T-helper 2 cell (primary cell): ENCODE measurements around the gene MMRN1.
A peak's percentile ranks its signal among the peaks of the same experiment; 100 is the strongest.

Experiments
- DNase-seq, 5 experiments: peaks; one replicate each; pipeline versions ENCODE4 v3.0.0 to v3.0.0-alpha.2; 2012 to 2022
- total RNA-seq, 2 donors: gene quantifications; one replicate each; lab custom pipeline; 2026; lab: John Stamatoyannopoulos, UW

Gene MMRN1
- total RNA-seq = 0.62 to 1.7 reads per million in 2 donors

GRCh38 chr4:89894649-89895550 lies at the start of gene MMRN1:
TSS of gene MMRN1 (plus strand) at chr4:89894854. CDS start at chr4:89894972, 118 bp downstream.
- peak in 1 of 5 experiments; percentile 48 for DNase-seq

- no peak for DNase-seq
These were observed 46.9 kb upstream of the MMRN1 start for GRCh38 chr4:89847571-89848325.

GRCh38 chr4:89855236-89855635 lies 39.4 kb upstream of the MMRN1 start:
- no peak for DNase-seq

- DNase-seq = no peak
These were observed 33.7 kb upstream of the MMRN1 start for GRCh38 chr4:89860971-89861370.

GRCh38 chr4:89863533-89863932 lies 31.1 kb upstream of the MMRN1 start:
- DNase-seq = no peak

- DNase-seq = no peak
These were observed 26.4 kb upstream of the MMRN1 start for GRCh38 chr4:89868276-89868675.

GRCh38 chr4:89868999-89869589 lies 25.6 kb upstream of the MMRN1 start:
- DNase-seq = no peak

- DNase-seq = no peak
These were observed 23.4 kb upstream of the MMRN1 start for GRCh38 chr4:89871211-89871610.

- DNase-seq = no peak
These were observed 18.1 kb upstream of the MMRN1 start for GRCh38 chr4:89876548-89876947.

GRCh38 chr4:89878611-89879010 lies 16.0 kb upstream of the MMRN1 start:
- no peak for DNase-seq

GRCh38 chr4:89879215-89879614 lies 15.4 kb upstream of the MMRN1 start:
- DNase-seq = no peak

- no peak for DNase-seq
These were observed 5.4 kb upstream of the MMRN1 start for GRCh38 chr4:89889289-89889688.

GRCh38 chr4:89897867-89898266 lies 3.2 kb downstream of the MMRN1 start:
- no peak for DNase-seq

GRCh38 chr4:89898304-89898716 lies 3.7 kb downstream of the MMRN1 start:
- no peak for DNase-seq

GRCh38 chr4:89899152-89899551 lies 4.5 kb downstream of the MMRN1 start:
- DNase-seq = no peak

GRCh38 chr4:89899854-89900253 lies 5.2 kb downstream of the MMRN1 start:
- DNase-seq = peak in 1 of 5 experiments; percentile 36

GRCh38 chr4:89901808-89902431 lies 7.3 kb downstream of the MMRN1 start:
- peak in 3 of 5 experiments; percentile 17 to 60 (median 31) for DNase-seq

- DNase-seq = no peak
These were observed 9.9 kb downstream of the MMRN1 start for GRCh38 chr4:89904524-89904923.

GRCh38 chr4:89906316-89906715 lies 11.7 kb downstream of the MMRN1 start:
- no peak for DNase-seq

GRCh38 chr4:89906777-89907521 lies 12.3 kb downstream of the MMRN1 start:
- peak in 1 of 5 experiments; percentile 42 for DNase-seq

GRCh38 chr4:89909889-89910288 lies 15.2 kb downstream of the MMRN1 start:
- DNase-seq = no peak

GRCh38 chr4:89913623-89914022 lies 19.0 kb downstream of the MMRN1 start:
- DNase-seq = no peak
